ENCODE results near the gene CCKAR. TPM values are rescaled to one million over a fixed set of nuclear protein-coding genes. Genes with fewer than 3 reads are reported as not detected.
"Not testable (repeated sequence)": the region's sequence is repeated elsewhere in the genome, so short reads cannot be mapped to it uniquely, and the experiment has no call there.

CCKAR gene
- total RNA-seq, 2 donors from 2014 or later: not detected

DNA sequence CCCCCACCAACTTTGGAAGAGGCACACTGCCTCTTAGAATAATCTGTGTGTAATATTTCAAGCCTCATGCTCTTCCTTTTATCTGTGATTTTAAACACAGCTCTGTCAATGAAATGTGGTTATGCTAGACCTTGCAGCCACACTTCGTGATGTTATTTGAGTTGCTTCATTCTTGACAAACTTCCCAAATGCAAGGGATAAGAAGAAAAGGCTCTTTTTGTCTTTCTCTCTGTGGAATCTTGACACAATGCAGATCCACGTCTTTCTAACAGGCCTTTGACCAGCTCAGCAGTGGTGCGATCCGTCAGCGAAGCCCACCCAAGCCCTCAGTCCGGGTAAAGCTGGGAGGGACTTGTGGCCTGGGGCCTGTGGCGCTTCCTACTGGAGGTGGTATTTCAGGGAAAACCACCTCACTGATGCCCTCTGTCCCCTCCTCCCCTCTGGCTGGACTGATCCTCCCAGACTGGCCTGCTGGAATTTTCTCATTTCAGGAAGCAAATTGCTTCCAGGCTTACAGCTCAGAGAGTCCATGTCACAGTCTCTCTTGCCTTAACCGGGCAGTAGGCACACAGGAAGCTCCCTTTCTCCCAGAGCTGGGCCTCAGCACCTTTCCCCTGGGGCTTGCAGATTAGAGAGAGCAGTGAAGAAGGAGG lies 19.5 kb upstream of the CCKAR start:
- H3K9me3 Mint-ChIP-seq: no peaks in the 10 kb centered on the region
- H3K4me1 Mint-ChIP-seq (ENCODE audit: low read depth in 2 of 2): no peaks in the 10 kb centered on the region
- no peak overlapping the region for H3K4me3 Mint-ChIP-seq
- DNase-seq (ENCODE audit: low spot score) (no peak), ATAC-seq (no peak)
- no peak overlapping the region for H3K27ac Mint-ChIP-seq
- H3K27me3 Mint-ChIP-seq: peaks cover 21 to 23% of the 10 kb centered on the region in 2 donors
- H3K36me3 Mint-ChIP-seq: no peaks in the 10 kb centered on the region

DNA sequence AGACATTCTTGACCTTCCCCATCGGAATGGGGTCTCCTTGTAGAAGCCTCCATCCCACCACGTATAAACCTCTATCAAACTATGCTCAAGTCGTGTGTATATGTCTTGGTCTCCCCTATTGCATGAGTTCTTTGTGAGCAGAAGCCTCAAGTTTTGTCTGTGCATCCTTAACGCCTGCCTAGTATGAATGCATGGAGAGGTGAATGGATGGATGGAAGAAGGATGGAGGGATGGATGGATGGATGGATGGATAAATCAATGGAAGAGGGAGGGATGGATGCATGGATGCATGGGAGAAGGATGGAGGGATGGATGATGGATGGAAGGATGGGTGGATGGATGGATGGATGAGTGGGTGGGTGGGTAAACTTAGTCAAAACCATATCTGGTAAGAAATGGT lies 17.0 kb upstream of the CCKAR start:
- Mint-ChIP-seq H3K27ac (no peak overlapping the region), H3K9me3 (no peaks in the 10 kb centered on the region), H3K27me3 (peaks cover 6 to 12% of the 10 kb centered on the region in 2 donors), H3K4me3 (no peak overlapping the region), H3K4me1 (ENCODE audit: low read depth in 2 of 2) (no peaks in the 10 kb centered on the region), H3K36me3 (no peaks in the 10 kb centered on the region)
- ATAC-seq (no peak), DNase-seq (ENCODE audit: low spot score) (no peak)

DNA sequence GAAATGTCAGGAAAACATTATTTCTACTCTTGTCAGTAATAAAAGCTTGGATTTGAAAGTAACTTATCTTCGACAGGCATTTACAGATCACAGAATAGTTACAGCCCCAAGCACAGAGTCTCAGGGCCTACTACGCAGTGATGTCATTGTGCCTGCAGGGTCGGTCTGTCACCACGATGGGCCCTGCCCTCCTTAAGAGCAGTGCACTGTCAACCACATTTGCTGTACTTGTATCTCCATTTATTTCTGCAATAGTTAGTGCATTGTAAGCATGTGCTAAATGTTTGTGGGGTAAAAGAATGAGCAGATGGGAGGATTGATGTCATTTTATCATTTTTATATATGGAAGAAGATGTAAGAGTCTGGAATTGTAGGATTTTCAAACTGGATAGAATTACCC lies 13.6 kb upstream of the CCKAR start:
- Mint-ChIP-seq H3K9me3 (no peaks in the 10 kb centered on the region), H3K27ac (no peak overlapping the region), H3K27me3 (peaks cover 11 to 14% of the 10 kb centered on the region in 2 donors), H3K4me3 (no peak overlapping the region), H3K36me3 (no peaks in the 10 kb centered on the region), H3K4me1 (ENCODE audit: low read depth in 2 of 2) (no peaks in the 10 kb centered on the region)
- DNase-seq (ENCODE audit: low spot score): no peak
- ATAC-seq: no peak

DNA sequence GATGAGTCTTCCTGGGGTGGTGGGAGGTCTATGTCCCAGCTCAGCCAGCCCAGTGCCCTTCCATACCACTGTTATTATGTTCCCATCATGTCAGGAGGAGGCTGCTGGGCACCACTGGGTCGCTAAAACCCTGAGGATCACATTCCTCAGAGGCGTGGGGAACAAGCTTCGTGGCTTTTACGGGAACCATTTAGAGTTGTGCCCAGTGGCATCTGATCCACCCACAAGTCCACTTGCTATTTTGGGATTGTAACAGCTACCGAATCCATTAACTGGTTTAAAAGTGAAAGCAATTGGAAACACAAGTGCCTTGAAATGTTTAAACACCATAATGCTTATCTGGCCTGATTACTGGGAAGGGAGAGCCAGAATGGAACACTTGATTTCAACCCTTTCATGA lies 13.1 kb upstream of the CCKAR start:
- Mint-ChIP-seq H3K36me3 (no peaks in the 10 kb centered on the region), H3K4me1 (ENCODE audit: low read depth in 2 of 2) (no peaks in the 10 kb centered on the region), H3K27me3 (peaks cover 11 to 12% of the 10 kb centered on the region in 2 donors), H3K4me3 (no peak overlapping the region), H3K9me3 (no peaks in the 10 kb centered on the region), H3K27ac (no peak overlapping the region)
- no peak for ATAC-seq
- DNase-seq (ENCODE audit: low spot score): no peak

DNA sequence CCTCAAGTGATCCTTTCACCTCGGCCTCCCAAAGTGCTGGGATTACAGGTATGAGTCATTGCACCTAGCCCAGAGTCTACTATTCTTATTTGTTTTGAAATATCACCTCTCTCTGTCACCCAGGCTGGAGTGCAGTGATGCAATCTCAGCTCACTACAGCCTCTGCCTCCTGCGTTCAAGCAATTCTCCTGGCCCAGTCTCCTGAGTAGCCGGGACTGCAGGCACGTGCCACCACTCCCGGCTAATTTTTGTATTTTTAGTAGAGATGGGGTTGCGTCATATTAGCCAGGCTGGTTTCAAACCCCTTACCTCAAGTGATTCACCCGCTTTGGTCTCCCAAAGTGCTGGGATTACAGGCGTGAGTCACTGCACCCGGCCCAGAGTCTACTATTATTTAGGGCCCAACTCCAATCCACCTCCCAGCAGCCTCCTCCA lies 10.3 kb upstream of the CCKAR start:
- DNase-seq (ENCODE audit: low spot score); H3K4me1 Mint-ChIP-seq (ENCODE audit: low read depth in 2 of 2); H3K27ac Mint-ChIP-seq; H3K36me3 Mint-ChIP-seq; ATAC-seq; H3K9me3 Mint-ChIP-seq; H3K4me3 Mint-ChIP-seq: not testable (repeated sequence)
- peaks cover 12 to 16% of the 10 kb centered on the region in 2 donors for H3K27me3 Mint-ChIP-seq

DNA sequence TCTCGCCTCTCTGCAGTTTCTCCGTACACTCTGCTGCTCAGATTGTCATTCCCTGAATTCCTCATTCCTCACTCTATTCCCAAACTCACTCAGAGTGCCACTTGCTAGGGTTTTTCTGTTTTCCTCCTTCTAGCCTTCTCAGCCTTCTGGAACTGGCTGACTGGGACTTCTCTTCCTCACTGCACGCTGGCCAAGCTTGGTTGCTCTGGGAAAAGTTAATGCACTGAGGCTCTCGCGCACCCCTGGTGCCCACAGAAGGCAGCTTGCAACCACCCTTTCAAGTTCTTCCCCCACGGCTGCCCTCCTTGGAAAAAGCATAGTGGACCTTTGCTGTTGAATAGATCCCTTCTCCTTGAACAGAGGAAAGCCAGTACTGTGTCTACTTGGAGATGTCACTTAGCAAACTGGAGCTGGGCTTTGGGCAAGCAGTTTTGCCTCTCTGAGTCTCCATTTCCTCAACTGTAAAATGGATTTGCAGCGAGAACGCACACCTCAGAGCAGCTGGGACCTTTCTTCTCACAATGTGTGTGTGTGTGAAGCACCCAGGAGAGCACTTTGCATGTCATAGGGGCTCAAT lies 6.0 kb upstream of the CCKAR start:
- ATAC-seq (no peak), DNase-seq (ENCODE audit: low spot score) (no peak)
- H3K36me3 Mint-ChIP-seq: no peaks in the 10 kb centered on the region
- no peaks in the 10 kb centered on the region for H3K9me3 Mint-ChIP-seq
- H3K4me3 Mint-ChIP-seq: no peak overlapping the region
- no peak overlapping the region for H3K27ac Mint-ChIP-seq
- H3K27me3 Mint-ChIP-seq: peaks cover 19 to 21% of the 10 kb centered on the region in 2 donors
- H3K4me1 Mint-ChIP-seq (ENCODE audit: low read depth in 2 of 2): no peaks in the 10 kb centered on the region

DNA sequence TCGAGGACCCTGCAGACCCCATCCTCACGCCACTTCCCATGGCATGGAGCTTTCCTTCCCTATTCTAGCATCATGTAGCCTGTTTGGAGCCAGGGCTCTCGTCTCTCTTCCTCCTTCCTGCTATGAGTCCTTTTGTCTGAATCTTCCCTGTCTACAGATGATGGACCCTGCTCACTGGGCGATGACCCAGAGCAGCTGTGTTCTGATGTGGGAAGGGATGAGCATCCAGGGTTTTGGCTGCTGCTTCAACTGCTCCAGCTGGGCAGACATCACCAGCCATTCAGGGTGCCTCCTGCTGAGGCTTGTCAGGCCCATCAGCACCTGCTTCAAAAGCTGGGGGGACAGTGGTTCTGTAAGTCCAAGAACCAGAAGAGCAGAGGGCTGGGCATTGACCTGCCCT lies 3.2 kb upstream of the CCKAR start:
- no peaks in the 10 kb centered on the region for H3K4me1 Mint-ChIP-seq (ENCODE audit: low read depth in 2 of 2)
- no peaks in the 10 kb centered on the region for H3K9me3 Mint-ChIP-seq
- H3K27me3 Mint-ChIP-seq: peaks cover 21 to 30% of the 10 kb centered on the region in 2 donors
- DNase-seq (ENCODE audit: low spot score) (no peak), ATAC-seq (no peak)
- H3K36me3 Mint-ChIP-seq: no peaks in the 10 kb centered on the region
- H3K4me3 Mint-ChIP-seq: no peak overlapping the region
- no peak overlapping the region for H3K27ac Mint-ChIP-seq

DNA sequence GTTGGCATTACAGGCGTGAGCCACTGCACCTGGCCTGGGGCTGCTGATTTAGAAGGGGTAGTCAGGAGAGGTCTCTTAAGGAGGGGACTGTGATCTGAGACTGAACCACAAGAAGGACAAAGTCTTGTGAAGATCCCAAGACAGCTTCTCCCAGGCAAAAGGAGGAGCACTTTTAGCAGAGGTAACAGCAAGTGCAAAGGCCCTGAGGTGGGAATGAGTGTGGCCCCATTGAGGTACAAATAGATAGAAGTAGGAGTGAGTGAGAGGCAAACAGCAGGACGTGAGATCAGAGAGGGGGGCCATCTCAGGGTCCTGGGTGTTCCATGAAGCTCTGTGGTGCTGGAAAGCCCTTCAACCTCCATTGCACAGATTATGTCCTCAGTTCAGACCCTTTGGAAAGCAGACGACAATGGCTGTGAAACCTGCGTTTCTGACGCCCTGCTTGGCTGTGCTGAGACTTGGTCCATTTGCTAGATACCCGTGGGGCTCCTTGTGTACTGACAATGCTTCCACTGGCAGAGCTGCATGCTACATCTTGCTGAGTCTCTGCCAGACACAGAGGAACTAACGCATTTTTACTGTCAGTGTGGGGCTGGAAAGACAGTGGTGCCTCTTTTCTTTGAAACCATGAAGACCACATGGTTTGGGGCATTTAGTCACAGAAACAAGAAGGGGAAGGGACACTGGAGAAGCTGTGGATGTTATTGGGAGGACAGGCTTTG lies 1.3 kb upstream of the CCKAR start:
- no peak overlapping the region for H3K27ac Mint-ChIP-seq
- H3K36me3 Mint-ChIP-seq: no peaks in the 10 kb centered on the region
- ATAC-seq (no peak), DNase-seq (ENCODE audit: low spot score) (no peak)
- no peaks in the 10 kb centered on the region for H3K4me1 Mint-ChIP-seq (ENCODE audit: low read depth in 2 of 2)
- no peak overlapping the region for H3K4me3 Mint-ChIP-seq
- H3K9me3 Mint-ChIP-seq: no peaks in the 10 kb centered on the region
- peaks cover 22 to 35% of the 10 kb centered on the region in 2 donors for H3K27me3 Mint-ChIP-seq

DNA sequence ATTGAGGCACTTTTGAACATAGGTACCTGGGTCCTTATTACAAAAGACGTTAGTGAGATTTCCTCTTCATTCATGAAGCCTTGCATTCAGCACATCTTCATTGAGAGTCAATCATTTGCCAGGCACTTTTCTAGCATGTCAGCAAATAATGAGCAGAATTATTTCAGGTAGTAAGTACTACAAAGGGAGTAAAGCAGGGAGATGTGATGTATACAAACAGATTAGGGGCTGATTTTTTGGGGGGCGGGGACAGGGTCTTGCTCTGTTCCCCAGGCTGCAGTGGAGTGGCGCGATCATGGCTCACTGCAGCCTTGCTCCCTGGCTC lies 638 bp upstream of the CCKAR start:
- Mint-ChIP-seq H3K27ac (no peak overlapping the region), H3K27me3 (peaks cover 17 to 29% of the 10 kb centered on the region in 2 donors), H3K9me3 (no peaks in the 10 kb centered on the region), H3K4me1 (ENCODE audit: low read depth in 2 of 2) (no peaks in the 10 kb centered on the region), H3K36me3 (no peaks in the 10 kb centered on the region), H3K4me3 (no peak overlapping the region)
- ATAC-seq (no peak), DNase-seq (ENCODE audit: low spot score) (no peak)

DNA sequence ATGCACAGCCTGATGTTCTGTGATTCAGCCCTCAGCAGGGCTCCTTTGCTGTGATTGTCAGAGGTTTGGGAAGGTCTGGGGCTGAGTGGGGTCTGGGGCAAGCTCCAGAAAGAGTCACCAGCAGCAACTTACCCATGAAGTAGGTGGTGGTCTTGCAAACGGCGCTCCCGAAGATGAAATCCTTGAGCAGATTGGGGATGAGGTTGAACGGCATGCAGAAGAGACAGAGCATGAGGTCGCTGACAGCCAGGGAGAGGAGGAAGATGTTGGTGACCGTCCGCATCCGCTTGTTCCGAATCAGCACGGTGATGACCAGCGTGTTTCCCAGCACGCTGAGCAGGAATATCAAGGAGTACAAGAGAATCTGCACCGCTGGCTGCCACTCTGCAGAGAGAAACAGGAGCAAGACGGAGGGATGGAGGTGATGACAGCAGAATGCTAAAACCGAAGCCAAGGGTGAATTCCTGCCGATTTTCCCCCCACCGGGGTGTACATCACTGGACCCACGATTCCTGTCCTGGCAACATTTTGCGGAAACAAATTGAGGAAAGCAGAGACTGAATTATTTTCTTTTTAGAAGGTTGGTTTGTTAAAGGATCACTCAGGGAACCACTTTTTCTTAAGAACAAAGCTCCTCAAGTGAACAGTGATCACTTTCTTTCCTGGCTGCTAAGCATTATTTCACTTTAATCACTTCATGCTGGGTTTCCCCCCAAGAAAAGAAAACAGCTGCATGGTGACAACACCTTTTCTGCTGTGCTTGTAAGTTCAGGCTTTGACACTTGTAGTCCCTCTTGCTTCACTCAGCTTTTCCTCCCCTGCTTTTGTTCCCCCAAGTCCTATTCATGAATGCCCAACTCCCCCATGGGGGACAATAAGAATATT lies 941 bp downstream of the CCKAR start:
- H3K27me3 Mint-ChIP-seq: peaks cover 17 to 24% of the 10 kb centered on the region in 2 donors
- ATAC-seq (no peak), DNase-seq (ENCODE audit: low spot score) (no peak)
- H3K9me3 Mint-ChIP-seq: no peaks in the 10 kb centered on the region
- no peaks in the 10 kb centered on the region for H3K36me3 Mint-ChIP-seq
- no peak overlapping the region for H3K4me3 Mint-ChIP-seq
- H3K27ac Mint-ChIP-seq: no peak overlapping the region
- H3K4me1 Mint-ChIP-seq (ENCODE audit: low read depth in 2 of 2): no peaks in the 10 kb centered on the region

DNA sequence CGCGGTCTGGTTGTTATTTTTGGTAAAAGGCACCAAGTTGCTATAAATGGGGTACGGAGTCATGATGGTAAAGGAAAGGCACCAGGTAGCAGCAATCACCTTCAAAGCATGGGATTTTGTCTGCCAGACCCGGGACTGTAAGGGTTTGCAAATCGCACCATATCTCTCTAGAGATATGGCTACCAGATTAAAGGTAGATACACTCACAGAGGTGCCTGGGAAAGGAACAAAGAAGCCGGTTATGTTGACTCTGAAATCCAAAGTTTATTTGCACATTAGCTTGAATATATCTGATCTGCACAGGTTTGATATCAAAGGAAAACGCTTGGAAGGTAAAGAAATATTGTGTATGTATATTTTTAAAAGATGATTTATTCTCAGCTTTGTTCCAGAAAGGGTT lies 4.6 kb downstream of the CCKAR start:
- DNase-seq (ENCODE audit: low spot score) (no peak), ATAC-seq (no peak)
- H3K4me1 Mint-ChIP-seq (ENCODE audit: low read depth in 2 of 2): no peaks in the 10 kb centered on the region
- no peaks in the 10 kb centered on the region for H3K9me3 Mint-ChIP-seq
- H3K27ac Mint-ChIP-seq: no peak overlapping the region
- H3K27me3 Mint-ChIP-seq: peaks cover 11 to 24% of the 10 kb centered on the region in 2 donors
- H3K4me3 Mint-ChIP-seq: no peak overlapping the region
- H3K36me3 Mint-ChIP-seq: no peaks in the 10 kb centered on the region

DNA sequence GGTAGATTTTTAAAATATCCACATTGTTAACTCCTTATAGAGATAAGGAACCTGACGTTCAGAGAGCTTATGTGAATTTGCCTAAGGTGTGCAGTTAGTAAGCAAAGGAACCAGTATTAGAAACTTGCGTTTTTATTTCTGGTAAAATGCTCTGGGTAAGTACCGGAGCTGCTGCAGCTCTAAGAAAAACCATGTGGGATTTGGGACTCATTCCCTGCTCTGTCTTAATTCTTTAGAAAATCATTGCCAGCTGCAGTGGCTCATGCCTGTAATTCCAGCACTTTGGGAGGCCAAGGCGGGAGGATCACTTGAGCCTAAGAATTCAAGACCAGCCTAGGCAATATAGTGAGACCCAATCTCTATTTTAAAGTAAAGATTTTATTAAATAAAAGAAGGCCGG lies 5.8 kb downstream of the CCKAR start:
- no peaks in the 10 kb centered on the region for H3K9me3 Mint-ChIP-seq
- H3K27ac Mint-ChIP-seq: no peak overlapping the region
- ATAC-seq (no peak), DNase-seq (ENCODE audit: low spot score) (no peak)
- peaks cover 11 to 19% of the 10 kb centered on the region in 2 donors for H3K27me3 Mint-ChIP-seq
- no peaks in the 10 kb centered on the region for H3K36me3 Mint-ChIP-seq
- H3K4me3 Mint-ChIP-seq: no peak overlapping the region
- H3K4me1 Mint-ChIP-seq (ENCODE audit: low read depth in 2 of 2): no peaks in the 10 kb centered on the region

DNA sequence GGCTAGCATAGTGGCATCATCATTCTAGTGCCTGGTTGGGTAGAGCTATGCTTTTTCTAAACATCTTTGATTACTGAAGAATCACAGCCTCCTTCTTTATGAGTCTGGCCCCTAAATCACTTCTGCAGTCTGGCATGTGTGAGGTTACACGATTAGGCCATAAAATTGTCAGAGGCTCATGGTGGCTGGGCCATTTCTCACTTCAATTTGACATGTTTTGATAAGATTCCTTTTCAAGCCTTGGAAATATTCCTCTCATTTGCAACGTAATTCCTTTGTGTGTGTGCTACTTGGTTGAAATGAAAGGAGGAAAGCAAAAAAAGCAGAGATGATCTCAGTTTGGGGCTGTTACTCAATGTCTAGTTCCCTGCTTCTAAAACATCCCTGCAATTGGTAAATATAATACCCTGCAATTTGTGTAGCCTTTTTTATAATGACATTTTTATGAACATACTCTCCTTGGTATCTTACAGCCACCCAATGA lies 6.2 kb downstream of the CCKAR start:
- no peaks in the 10 kb centered on the region for H3K36me3 Mint-ChIP-seq
- DNase-seq (ENCODE audit: low spot score): no peak
- H3K4me1 Mint-ChIP-seq (ENCODE audit: low read depth in 2 of 2): no peaks in the 10 kb centered on the region
- H3K9me3 Mint-ChIP-seq: no peaks in the 10 kb centered on the region
- no peak for ATAC-seq
- H3K4me3 Mint-ChIP-seq: no peak overlapping the region
- H3K27me3 Mint-ChIP-seq: peaks cover 7 to 16% of the 10 kb centered on the region in 2 donors
- no peak overlapping the region for H3K27ac Mint-ChIP-seq
